ENCODE data around the gene BMPER. TPM values are rescaled to one million over a fixed set of nuclear protein-coding genes. Genes with fewer than 3 reads are reported as not detected.

BMPER gene
- total RNA-seq, 1 experiment from 2014 or later, result not detected

DNA sequence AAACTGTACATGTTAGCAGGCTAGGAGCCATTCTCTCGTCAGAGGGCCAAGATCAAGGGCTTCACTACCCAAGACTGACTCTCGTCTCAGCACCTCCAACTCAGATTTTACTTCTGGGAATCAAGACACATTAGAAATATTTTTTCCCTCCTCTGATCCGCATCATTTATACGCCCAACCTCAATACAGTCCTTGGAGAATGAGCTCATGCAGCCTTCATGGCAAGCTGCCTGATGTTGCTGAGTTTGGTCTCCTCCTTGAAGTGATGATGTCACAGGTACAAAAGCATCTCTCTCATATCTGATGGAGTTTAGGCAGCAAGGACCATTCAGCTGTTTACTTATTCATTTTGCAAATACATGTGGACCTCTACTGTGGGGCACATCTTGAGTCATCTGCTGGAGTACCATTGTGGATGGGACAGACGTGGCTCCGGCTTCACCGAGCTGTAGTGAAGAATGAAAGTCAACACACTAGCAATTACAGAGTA lies 114.0 kb downstream of the BMPER start:
- Histone ChIP-seq H3K36me3 (ENCODE audit: control insufficient read depth, insufficient read depth, low read length) (no peaks in the 10 kb centered on the region), H3K27me3 (ENCODE audit: control insufficient read depth, insufficient read depth, low read length) (no peaks in the 10 kb centered on the region), H3K4me1 (ENCODE audit: control insufficient read depth, insufficient read depth, low read length) (no peaks in the 10 kb centered on the region), H3K9me3 (ENCODE audit: control insufficient read depth, insufficient read depth, low read depth, low read length) (no peaks in the 10 kb centered on the region), H3K4me3 (ENCODE audit: low read depth in 2 of 2, low read length in 2 of 2) (no peak overlapping the region), H3K27ac (ENCODE audit: low read length) (no peak overlapping the region)
- ChIA-PET CTCF (no interaction called here), POLR2A (no interaction called here)
- ATAC-seq, result no peak
- intact Hi-C loops (cut with micrococcal nuclease; ENCODE audit: unreplicated experiment) (no loop called here), in situ Hi-C loops (cut with HindIII; ENCODE audit: low pct_unique_long_range_greater_than_20kb, low sequenced_read_pairs) (no loop called here)
- DNase-seq (ENCODE audit: low read depth, low spot score), result no peak
- TF ChIP-seq, protein P1, sequence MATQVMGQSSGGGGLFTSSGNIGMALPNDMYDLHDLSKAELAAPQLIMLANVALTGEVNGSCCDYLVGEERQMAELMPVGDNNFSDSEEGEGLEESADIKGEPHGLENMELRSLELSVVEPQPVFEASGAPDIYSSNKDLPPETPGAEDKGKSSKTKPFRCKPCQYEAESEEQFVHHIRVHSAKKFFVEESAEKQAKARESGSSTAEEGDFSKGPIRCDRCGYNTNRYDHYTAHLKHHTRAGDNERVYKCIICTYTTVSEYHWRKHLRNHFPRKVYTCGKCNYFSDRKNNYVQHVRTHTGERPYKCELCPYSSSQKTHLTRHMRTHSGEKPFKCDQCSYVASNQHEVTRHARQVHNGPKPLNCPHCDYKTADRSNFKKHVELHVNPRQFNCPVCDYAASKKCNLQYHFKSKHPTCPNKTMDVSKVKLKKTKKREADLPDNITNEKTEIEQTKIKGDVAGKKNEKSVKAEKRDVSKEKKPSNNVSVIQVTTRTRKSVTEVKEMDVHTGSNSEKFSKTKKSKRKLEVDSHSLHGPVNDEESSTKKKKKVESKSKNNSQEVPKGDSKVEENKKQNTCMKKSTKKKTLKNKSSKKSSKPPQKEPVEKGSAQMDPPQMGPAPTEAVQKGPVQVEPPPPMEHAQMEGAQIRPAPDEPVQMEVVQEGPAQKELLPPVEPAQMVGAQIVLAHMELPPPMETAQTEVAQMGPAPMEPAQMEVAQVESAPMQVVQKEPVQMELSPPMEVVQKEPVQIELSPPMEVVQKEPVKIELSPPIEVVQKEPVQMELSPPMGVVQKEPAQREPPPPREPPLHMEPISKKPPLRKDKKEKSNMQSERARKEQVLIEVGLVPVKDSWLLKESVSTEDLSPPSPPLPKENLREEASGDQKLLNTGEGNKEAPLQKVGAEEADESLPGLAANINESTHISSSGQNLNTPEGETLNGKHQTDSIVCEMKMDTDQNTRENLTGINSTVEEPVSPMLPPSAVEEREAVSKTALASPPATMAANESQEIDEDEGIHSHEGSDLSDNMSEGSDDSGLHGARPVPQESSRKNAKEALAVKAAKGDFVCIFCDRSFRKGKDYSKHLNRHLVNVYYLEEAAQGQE (IDR thresholded peaks at IDR 0.05; ENCODE audit: insufficient read depth in 1 of 2, low read depth in 2 of 2, low read length in 1 of 2), result no peak
- TF ChIP-seq SIN3A (IDR thresholded peaks at IDR 0.05; ENCODE audit: borderline replicate concordance, insufficient read depth, low read depth, low read length) (no peak), POLR2AphosphoS5 (IDR thresholded peaks at IDR 0.05; ENCODE audit: low read depth, low read length) (no peak), TCF7L2 (IDR thresholded peaks at IDR 0.05; ENCODE audit: low read depth, low read length) (no peak)
- TF ChIP-seq, protein P2, sequence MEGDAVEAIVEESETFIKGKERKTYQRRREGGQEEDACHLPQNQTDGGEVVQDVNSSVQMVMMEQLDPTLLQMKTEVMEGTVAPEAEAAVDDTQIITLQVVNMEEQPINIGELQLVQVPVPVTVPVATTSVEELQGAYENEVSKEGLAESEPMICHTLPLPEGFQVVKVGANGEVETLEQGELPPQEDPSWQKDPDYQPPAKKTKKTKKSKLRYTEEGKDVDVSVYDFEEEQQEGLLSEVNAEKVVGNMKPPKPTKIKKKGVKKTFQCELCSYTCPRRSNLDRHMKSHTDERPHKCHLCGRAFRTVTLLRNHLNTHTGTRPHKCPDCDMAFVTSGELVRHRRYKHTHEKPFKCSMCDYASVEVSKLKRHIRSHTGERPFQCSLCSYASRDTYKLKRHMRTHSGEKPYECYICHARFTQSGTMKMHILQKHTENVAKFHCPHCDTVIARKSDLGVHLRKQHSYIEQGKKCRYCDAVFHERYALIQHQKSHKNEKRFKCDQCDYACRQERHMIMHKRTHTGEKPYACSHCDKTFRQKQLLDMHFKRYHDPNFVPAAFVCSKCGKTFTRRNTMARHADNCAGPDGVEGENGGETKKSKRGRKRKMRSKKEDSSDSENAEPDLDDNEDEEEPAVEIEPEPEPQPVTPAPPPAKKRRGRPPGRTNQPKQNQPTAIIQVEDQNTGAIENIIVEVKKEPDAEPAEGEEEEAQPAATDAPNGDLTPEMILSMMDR (IDR thresholded peaks at IDR 0.05), result no peak
- no TSS peak for BruUV-seq (replicated peaks)

DNA sequence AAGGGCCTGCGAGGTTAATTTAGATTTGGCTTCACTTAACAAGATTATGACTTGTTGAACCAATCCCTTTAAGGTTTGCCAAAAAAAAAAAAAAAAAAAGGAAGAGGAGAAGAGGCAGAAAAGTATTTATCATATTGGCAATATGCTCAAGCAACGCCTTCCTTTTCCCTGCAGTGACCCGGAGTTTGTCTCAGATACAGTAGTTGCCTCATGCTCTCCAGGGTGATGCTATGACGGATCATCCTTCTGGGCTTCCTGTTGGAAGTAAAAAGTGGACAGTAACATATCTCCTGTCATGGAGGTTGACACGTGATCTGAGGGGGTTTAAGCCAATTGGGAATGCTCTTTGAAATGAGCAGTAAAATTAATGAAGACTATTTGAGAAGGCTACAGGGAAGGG lies 117.3 kb downstream of the BMPER start:
- ChIA-PET CTCF (interaction anchor here (0.7 kb wide), 1 partner anchor 51 kb away, joined by 3 read pairs; no protein-coding TSS in a partner anchor), POLR2A (no interaction called here)
- Histone ChIP-seq H3K27ac (ENCODE audit: low read length) (no peak overlapping the region), H3K4me1 (ENCODE audit: control insufficient read depth, insufficient read depth, low read length) (no peaks in the 10 kb centered on the region), H3K9me3 (ENCODE audit: control insufficient read depth, insufficient read depth, low read depth, low read length) (no peaks in the 10 kb centered on the region), H3K27me3 (ENCODE audit: control insufficient read depth, insufficient read depth, low read length) (no peaks in the 10 kb centered on the region), H3K4me3 (ENCODE audit: low read depth in 2 of 2, low read length in 2 of 2) (no peak overlapping the region), H3K36me3 (ENCODE audit: control insufficient read depth, insufficient read depth, low read length) (no peaks in the 10 kb centered on the region)
- TF ChIP-seq POLR2AphosphoS5 (IDR thresholded peaks at IDR 0.05; ENCODE audit: low read depth, low read length) (no peak), SIN3A (IDR thresholded peaks at IDR 0.05; ENCODE audit: borderline replicate concordance, insufficient read depth, low read depth, low read length) (no peak), TCF7L2 (IDR thresholded peaks at IDR 0.05; ENCODE audit: low read depth, low read length) (no peak)
- TF ChIP-seq, protein P2 (IDR thresholded peaks at IDR 0.05), result no peak
- TF ChIP-seq, protein P1 (IDR thresholded peaks at IDR 0.05; ENCODE audit: insufficient read depth in 1 of 2, low read depth in 2 of 2, low read length in 1 of 2), result no peak
- ATAC-seq (no peak), DNase-seq (ENCODE audit: low read depth, low spot score) (no peak)
- intact Hi-C loops (cut with micrococcal nuclease; ENCODE audit: unreplicated experiment), result no loop called here
- in situ Hi-C loops (cut with HindIII; ENCODE audit: low pct_unique_long_range_greater_than_20kb, low sequenced_read_pairs), result no loop called here
- no TSS peak for BruUV-seq (replicated peaks)
